Fibroblast of lung (primary cell): Measurements from ENCODE around the gene COG5. TPM values are rescaled to one million over a fixed set of nuclear protein-coding genes. Genes with fewer than 3 reads are reported as not detected.

Experiments used
- DNase-seq, 2 donors: peaks; one replicate each; pipeline versions ENCODE4 v3.0.0 to v3.0.0-alpha.2; 2010; ENCODE audit warnings: low read depth in 2 of 2
- H2AFZ ChIP-seq: 2 replicates; pipeline ENCODE4 v1.5.1; 2012; ENCODE audit warnings: low read length, control low read depth, inconsistent platforms
- H3K27ac ChIP-seq: 2 replicates; pipeline ENCODE4 v1.5.1; 2011; ENCODE audit warnings: low read length, control low read depth; ENCODE audit not compliant: insufficient read depth
- H3K27me3 ChIP-seq: 2 replicates; pipeline ENCODE4 v1.5.1; 2011; ENCODE audit warnings: mild to moderate bottlenecking, low read length; ENCODE audit not compliant: control insufficient read depth, insufficient read depth
- H3K36me3 ChIP-seq: 2 replicates; pipeline ENCODE4 v1.5.1; 2011; ENCODE audit warnings: low read length; ENCODE audit not compliant: control insufficient read depth, insufficient read depth
- H3K4me1 ChIP-seq: 2 replicates; pipeline ENCODE4 v1.5.1; 2011; ENCODE audit warnings: low read length; ENCODE audit not compliant: control insufficient read depth, insufficient read depth; ENCODE audit errors: extremely low read depth
- H3K4me2 ChIP-seq: 2 replicates; pipeline ENCODE4 v1.5.1; 2011; ENCODE audit warnings: low read length, control low read depth; ENCODE audit not compliant: insufficient read depth; ENCODE audit errors: extremely low read depth
- H3K4me3 ChIP-seq, 4 experiments: fragments of 200-600 bp in 1 of 4; sonication (generic) in 1 of 4; replicated peaks in 1 of 4; 2 replicates each; pipeline ENCODE4 v1.5.1; 2011 to 2016; ENCODE audit warnings: low read length in 4 of 4, low read depth in 3 of 4, mild to moderate bottlenecking in 3 of 4, control low read depth in 2 of 4, inconsistent platforms in 1 of 4, mixed read lengths in 1 of 4; ENCODE audit not compliant: insufficient read depth in 1 of 4; ENCODE audit errors: control extremely low read depth in 1 of 4
- H3K79me2 ChIP-seq: 2 replicates; pipeline ENCODE4 v1.5.1; 2012; ENCODE audit warnings: mild to moderate bottlenecking, low read length, inconsistent platforms; ENCODE audit not compliant: control insufficient read depth, insufficient read depth
- H3K9ac ChIP-seq: 2 replicates; pipeline ENCODE4 v1.5.1; 2011; ENCODE audit warnings: mild to moderate bottlenecking, low read length, control low read depth; ENCODE audit not compliant: insufficient read depth
- H3K9me3 ChIP-seq: 2 replicates; pipeline ENCODE4 v1.5.1; 2012; ENCODE audit warnings: low read depth, low read length; ENCODE audit not compliant: control insufficient read depth, insufficient read depth
- H4K20me1 ChIP-seq: 2 replicates; pipeline ENCODE4 v1.5.1; 2011; ENCODE audit warnings: low read length; ENCODE audit not compliant: control insufficient read depth, insufficient read depth; ENCODE audit errors: extremely low read depth
- CTCF ChIP-seq, 2 donors: IDR thresholded peaks in 1 of 2; conservative IDR thresholded peaks in 1 of 2; 1 replicate in 1 of 2; 2 replicates in 1 of 2; pipeline ENCODE4 v1.5.1; 2011 to 2012; ENCODE audit warnings: low read length in 2 of 2, control low read depth in 1 of 2, inconsistent platforms in 1 of 2, low read depth in 1 of 2, mild to moderate bottlenecking in 1 of 2
- EZH2 ChIP-seq: IDR thresholded peaks from 2 replicates; pipeline ENCODE4 v1.5.1; 2012; ENCODE audit warnings: low read length, control low read depth, mild to moderate bottlenecking; ENCODE audit errors: missing control alignments
- polyA plus RNA-seq, 2 donors: library from polyadenylated mRNA; depleted of rRNA in 1 of 2; stranded (reverse) in 1 of 2; unstranded in 1 of 2; fragments of >200 nt; gene quantifications; 2 replicates each; pipeline ENCODE4 v1.2.1, GENCODE V29; 2011 to 2012; ENCODE audit warnings: missing spikeins in 1 of 2
- total RNA-seq: library from RNA; depleted of rRNA; stranded (reverse); fragments of >200 nt; gene quantifications from 2 replicates; pipeline ENCODE4 v1.2.1, GENCODE V29; 2014

The COG5 gene
- total and polyA plus RNA-seq, 2 donors (not counting 1 experiment from before 2014, with no cell fraction given) = 34.5 to 40.3 TPM

- no peaks in the 10 kb centered on the region for H3K9me3 ChIP-seq
- no peak overlapping the region for H2AFZ ChIP-seq
- TF ChIP-seq CTCF (conservative IDR thresholded peaks at IDR 0.05 in 1 of 2, IDR thresholded peaks at IDR 0.05 in 1 of 2; ENCODE audit: low read depth in 1 of 2, low read length in 2 of 2) (no peak), EZH2 (no peak)
- H3K4me3 ChIP-seq = no peak overlapping the region
- H4K20me1 ChIP-seq = no peaks in the 10 kb centered on the region
- peak in 1 of 2 donors; percentile 15 for DNase-seq
- no peaks in the 10 kb centered on the region for H3K36me3 ChIP-seq
- no peak overlapping the region for H3K27ac ChIP-seq
- H3K27me3 ChIP-seq = no peaks in the 10 kb centered on the region
- H3K79me2 ChIP-seq = no peaks in the 10 kb centered on the region
- H3K9ac ChIP-seq = no peak overlapping the region
- H3K4me2 ChIP-seq = no peak overlapping the region
- H3K4me1 ChIP-seq = no peaks in the 10 kb centered on the region
These were observed 46.1 kb upstream of the COG5 start for GRCh38 chr7:107609811-107610261.

GRCh38 chr7:107606303-107606702 lies 42.6 kb upstream of the COG5 start:
- no peaks in the 10 kb centered on the region for H3K4me1 ChIP-seq
- H3K4me2 ChIP-seq = no peak overlapping the region
- no peak overlapping the region for H3K9ac ChIP-seq
- no peaks in the 10 kb centered on the region for H4K20me1 ChIP-seq
- H3K27me3 ChIP-seq = no peaks in the 10 kb centered on the region
- no peak overlapping the region for H3K4me3 ChIP-seq
- no peak overlapping the region for H2AFZ ChIP-seq
- H3K79me2 ChIP-seq = no peaks in the 10 kb centered on the region
- no peaks in the 10 kb centered on the region for H3K36me3 ChIP-seq
- no peaks in the 10 kb centered on the region for H3K9me3 ChIP-seq
- no peak for DNase-seq
- H3K27ac ChIP-seq = no peak overlapping the region
- TF ChIP-seq CTCF (conservative IDR thresholded peaks at IDR 0.05 in 1 of 2, IDR thresholded peaks at IDR 0.05 in 1 of 2; ENCODE audit: low read depth in 1 of 2, low read length in 2 of 2) = no peak
- TF ChIP-seq EZH2 = no peak

- H3K4me2 ChIP-seq = no peak overlapping the region
- no peaks in the 10 kb centered on the region for H3K4me1 ChIP-seq
- no peak overlapping the region for H2AFZ ChIP-seq
- no peaks in the 10 kb centered on the region for H3K9me3 ChIP-seq
- H3K36me3 ChIP-seq = no peaks in the 10 kb centered on the region
- H3K79me2 ChIP-seq = no peaks in the 10 kb centered on the region
- H3K9ac ChIP-seq = no peak overlapping the region
- DNase-seq = no peak
- H3K27me3 ChIP-seq = no peaks in the 10 kb centered on the region
- no peak for TF ChIP-seq CTCF (conservative IDR thresholded peaks at IDR 0.05 in 1 of 2, IDR thresholded peaks at IDR 0.05 in 1 of 2; ENCODE audit: low read depth in 1 of 2, low read length in 2 of 2)
- H4K20me1 ChIP-seq = no peaks in the 10 kb centered on the region
- no peak overlapping the region for H3K4me3 ChIP-seq
- H3K27ac ChIP-seq = no peak overlapping the region
These were observed 41.6 kb upstream of the COG5 start for GRCh38 chr7:107605218-107605815.
